ENCODE measurements around the gene ACSM5. TPM values are rescaled to one million over a fixed set of nuclear protein-coding genes. Genes with fewer than 3 reads are reported as not detected.
"Not testable (repeated sequence)": the region's sequence is repeated elsewhere in the genome, so short reads cannot be mapped to it uniquely, and the experiment has no call there.

The ACSM5 gene
- polyA plus RNA-seq, 1 donor: 0.66 TPM

DNA sequence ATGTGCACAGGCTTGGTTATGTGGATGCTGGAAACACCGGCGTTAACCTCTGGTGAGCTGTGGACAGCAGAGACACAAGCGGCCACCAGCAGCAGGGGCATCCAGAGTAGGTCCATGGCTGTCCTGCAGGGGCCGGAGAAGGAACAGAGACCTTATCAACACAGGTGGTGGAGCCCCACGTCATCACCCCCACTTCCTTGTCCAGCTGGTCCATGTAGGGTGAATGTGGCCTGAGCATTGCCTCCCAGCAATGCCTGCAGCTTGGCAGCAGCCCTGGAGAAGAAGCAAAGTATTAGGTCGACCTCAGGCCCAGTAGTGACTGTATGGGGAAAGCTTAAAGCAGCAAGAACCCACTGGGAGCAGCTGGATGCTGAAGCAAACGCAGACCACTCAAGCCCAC, 10.1 kb upstream of the ACSM5 start:
- DNase-seq: no peak

DNA sequence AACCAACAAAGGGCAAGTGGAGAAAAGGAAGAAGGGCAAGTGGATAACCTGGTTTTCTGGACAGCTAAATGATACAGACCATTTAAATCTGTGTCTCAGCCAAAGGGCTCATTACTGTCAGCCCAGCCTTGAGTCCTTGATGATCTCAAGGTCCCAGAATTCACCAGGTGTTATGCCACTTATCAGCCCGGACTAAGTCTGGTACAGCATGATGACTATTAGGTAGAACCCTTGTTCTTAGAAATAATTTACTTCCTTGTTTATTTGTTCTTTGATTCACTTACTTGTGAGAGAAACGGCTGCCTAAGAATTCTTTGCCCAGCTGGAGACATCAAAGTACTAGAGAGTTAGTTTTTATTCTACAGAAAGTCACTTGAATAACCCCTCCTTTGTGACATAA, 8.3 kb upstream of the ACSM5 start:
- no peak for DNase-seq

GRCh38 chr16:20401475-20402016, 7.8 kb upstream of the ACSM5 start:
- DNase-seq: no peak

DNA sequence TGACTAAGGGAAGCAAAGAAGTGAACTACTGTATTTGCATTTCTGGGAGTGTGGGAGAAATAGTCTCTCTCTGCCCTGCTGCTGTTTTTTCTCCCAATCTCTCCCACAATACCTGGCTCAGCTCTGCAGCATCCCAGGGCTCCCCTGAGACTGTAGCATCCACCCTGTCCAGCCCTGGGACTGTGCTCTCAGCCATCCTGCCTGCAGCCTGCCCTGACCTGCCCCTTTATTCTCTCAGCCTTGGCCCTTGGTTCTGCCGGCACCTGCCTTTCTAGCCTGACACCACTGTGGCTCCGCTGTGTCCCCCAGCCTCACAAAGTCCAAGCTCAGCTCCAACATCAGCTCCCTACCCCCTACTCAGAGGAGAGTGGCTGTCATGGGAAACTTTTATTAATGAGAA, 6.7 kb upstream of the ACSM5 start:
- no peak for DNase-seq

DNA sequence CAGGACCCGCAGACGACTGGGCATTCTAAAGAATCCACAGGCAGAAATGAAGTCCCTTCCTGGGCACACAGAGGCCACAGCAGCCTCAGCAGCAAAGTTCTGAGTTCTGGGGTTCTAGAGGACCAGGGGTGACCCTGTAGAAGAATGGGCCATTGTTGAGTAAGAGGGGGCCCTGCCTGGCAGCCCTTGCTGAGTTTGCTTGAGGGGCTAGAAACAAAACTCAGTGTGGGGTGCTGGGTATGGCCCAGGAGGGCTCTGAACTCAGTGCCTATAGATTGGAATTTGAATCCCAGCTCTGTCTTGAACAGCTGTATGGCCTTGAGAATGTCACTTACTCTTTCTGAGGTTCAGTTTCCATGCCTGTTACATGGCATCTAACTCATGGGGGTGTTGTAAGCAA, 4.7 kb upstream of the ACSM5 start, which contains the start of gene PDILT:
Gene PDILT, minus strand, starts transcription at position 101 of the 400 bp plus-strand sequence. CDS start 5,437 bp downstream, outside the sequence.
- no peak for DNase-seq

- no peak for DNase-seq
These were observed 888 bp downstream of the ACSM5 start for GRCh38 chr16:20410121-20410723.

DNA sequence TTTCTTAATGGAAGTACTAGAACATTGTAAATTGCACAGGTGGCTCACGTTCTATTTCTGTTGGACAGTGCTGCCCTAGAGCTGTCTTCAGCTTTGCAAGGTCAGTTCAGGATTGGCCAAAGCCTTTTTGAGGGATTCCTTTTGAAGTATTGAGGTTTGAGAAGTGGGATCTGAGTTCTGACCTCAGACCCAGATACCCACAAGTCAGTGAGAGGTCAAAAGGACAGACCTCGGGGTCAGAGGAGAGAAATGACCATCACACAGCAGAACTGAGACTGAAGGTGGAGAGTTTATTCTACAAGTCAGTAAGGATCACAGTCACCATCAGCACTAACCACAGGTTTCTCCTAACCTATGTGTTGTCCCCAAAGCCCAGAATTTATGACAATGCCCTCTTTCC, 1.7 kb downstream of the ACSM5 start:
- DNase-seq: no peak

DNA sequence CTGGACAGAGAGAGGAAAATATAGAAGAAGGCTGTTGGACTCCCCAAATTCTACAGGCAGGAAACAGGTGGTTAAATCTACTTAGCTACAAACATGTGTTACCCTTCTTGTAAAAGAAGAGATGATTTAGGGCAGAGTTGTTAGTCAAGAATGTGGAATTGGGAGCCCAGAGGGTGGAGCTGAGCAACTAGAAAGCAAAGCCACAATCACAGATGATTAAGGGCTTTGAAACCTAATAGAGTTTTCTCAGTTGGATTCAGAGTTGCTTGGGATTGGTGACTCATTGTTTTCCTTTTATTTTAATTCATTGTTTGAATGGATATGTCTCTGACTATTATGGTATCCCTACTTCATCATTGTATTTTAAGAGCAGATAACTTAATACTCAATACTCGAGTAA, 6.2 kb downstream of the ACSM5 start:
- DNase-seq: no peak

DNA sequence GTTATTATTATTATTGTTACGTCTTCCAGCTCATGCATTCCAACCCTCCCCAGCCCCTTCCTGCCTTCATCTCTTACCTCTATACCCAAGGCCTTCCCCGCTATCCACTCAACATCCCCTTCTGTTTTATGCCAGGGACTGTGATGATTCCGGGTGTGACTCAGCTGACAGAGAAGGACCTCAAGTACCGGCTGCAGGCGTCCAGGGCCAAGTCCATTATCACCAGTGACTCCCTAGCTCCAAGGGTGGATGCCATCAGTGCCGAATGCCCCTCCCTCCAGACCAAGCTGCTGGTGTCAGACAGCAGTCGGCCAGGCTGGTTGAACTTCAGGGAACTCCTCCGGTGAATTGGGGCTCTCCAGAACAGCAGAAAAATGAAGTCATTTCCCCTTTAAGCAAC, 9.8 kb downstream of the ACSM5 start:
- DNase-seq: not testable (repeated sequence)

DNA sequence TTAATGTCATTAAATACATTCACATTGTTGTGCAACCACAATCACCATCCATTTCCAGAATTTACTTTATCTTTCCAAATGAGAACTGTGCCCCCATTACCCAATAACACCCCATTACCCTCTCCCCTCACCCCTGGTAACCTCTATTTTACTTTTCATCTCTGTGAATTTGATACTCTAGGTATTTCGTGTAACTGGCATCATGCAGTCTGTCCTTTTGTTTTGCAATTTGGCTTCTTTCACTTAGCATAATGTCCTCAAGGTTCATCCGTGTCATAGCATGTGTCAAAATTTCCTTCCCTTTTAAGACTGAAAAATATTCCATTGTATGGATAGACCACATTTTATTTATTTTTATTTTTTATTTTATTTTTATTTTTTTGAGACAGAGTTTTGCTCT, 12.4 kb downstream of the ACSM5 start:
- not testable (repeated sequence) for DNase-seq

GRCh38 chr16:20423772-20424128, 14.4 kb downstream of the ACSM5 start:
- not testable (repeated sequence) for DNase-seq

DNA sequence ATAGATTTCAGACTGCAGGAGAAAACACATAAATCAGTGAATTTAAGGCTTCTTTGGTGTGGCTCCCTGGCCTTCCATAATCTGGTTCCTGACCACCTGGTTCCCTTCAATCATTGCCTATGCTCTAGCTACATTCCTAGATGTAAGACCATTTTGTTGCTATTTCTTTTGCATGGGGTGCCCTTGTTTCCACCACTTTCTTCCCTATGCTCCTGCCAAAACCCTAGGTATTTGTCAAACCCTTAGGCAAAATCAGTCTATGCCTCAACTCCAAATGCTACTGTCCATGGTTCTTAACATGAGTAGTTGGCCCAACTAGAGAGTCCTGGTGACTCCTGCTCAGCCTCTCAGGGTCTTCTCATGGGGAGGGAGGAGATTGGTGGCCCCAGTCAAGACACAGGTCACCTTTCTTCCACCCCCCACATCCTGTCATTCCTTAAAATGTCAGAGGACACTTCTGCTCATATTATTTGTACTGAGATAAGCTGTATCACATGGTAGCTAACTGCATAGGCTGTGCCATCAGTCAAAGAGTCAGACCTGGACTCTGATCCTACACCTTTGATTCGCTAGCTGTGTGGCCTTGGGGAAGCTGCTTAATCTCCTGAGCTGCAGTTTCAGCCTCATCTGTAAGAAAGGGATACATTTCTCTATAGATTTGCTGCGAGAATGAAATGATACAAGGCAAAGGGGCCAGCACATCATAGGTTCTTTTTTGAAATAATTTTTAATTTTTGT, 15.0 kb downstream of the ACSM5 start:
- no peak for DNase-seq

GRCh38 chr16:20427401-20427797, 18.1 kb downstream of the ACSM5 start:
- DNase-seq: not testable (repeated sequence)

GRCh38 chr16:20429499-20429898, 20.2 kb downstream of the ACSM5 start:
- not testable (repeated sequence) for DNase-seq

- DNase-seq: not testable (repeated sequence)
These were observed 21.1 kb downstream of the ACSM5 start for GRCh38 chr16:20430480-20430879.

- no peak for DNase-seq
These were observed 21.6 kb downstream of the ACSM5 start for GRCh38 chr16:20430948-20431347.

- DNase-seq: not testable (repeated sequence)
These were observed 29.6 kb downstream of the ACSM5 start for GRCh38 chr16:20438950-20439349.

GRCh38 chr16:20439820-20440231, 30.5 kb downstream of the ACSM5 start:
- DNase-seq: peak; percentile 8

DNA sequence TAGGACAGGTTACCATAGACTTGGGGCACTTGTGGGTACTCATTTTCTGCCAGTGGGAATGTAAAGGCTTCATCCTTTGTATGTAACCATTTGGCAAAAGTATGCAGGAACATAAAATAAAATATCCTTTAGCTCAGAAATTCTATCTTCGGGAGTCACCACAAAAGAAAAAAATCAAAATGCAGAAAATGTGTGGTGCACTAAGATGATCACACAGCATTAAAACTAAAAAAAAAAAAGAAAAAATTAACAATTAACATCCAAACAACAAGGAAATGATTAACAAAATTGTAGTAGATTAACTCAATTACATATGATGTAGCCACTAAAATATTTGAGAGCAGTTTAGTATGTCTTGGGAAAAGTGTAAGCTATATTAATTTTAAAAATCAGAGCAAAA, 31.4 kb downstream of the ACSM5 start:
- not testable (repeated sequence) for DNase-seq

DNA sequence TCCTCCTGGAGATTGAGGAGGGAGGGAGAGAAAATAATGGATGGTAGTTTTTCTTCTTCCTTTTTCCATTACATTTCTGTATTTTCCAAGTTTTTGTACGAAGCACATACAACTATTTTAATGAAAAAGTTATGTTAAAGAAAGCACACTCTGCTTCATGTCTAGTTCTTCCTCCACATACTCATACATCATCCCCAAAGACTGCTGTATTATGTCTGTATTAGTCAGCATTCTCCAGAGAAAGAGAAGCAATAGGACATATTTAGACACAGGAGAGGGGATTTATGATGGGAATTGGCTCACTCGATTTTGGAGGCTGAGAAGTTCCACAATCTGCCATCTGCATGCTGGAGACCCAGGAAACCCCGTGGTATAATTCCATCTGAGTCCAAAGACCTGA, 31.9 kb downstream of the ACSM5 start:
- DNase-seq: peak; percentile 3

- not testable (repeated sequence) for DNase-seq
These were observed 32.5 kb downstream of the ACSM5 start for GRCh38 chr16:20441859-20442258.

- not testable (repeated sequence) for DNase-seq
These were observed 37.5 kb downstream of the ACSM5 start for GRCh38 chr16:20446652-20447393.

DNA sequence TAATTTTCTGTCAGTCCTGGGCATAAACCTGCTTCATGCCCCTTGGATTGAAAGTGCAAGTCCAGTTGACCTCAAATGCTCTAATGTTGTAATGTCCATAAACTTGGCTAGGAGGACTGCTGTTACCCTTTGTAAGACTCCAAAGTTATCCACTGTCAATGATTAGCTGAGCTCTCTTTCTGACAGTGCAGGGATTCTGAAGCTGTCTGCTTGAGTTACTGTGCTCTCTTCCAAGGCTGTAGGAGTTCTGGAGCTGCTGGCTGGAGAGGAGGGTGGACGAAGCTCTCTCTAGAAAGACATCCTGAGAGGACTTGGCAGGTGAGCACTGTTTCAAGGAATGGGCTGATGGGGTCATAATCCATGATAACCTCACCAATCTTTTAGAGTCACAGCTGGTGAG, 42.0 kb downstream of the ACSM5 start, which contains the start of gene ACSM2A:
Gene ACSM2A, plus strand, starts transcription at position 158 of the 400 bp plus-strand sequence. CDS start 8,594 bp downstream, outside the sequence.
- DNase-seq: not testable (repeated sequence)

Data from hindlimb muscle (tissue), 1 donor.